BLaER1 (cell line): ENCODE measurements around the gene KLK6.

Experiments
- H3K27ac ChIP-seq: shearing (Covaris generic); formaldehyde crosslinking; 2 replicates; pipeline ENCODE4 v1.8.1; 2022
- H3K27me3 ChIP-seq: shearing (Covaris generic); formaldehyde crosslinking; 2 replicates; pipeline ENCODE4 v1.8.1; 2022
- H3K36me3 ChIP-seq: shearing (Covaris generic); formaldehyde crosslinking; 2 replicates; pipeline ENCODE4 v1.8.1; 2022
- H3K4me1 ChIP-seq: shearing (Covaris generic); formaldehyde crosslinking; 2 replicates; pipeline ENCODE4 v1.8.1; 2022
- H3K4me2 ChIP-seq: shearing (Covaris generic); formaldehyde crosslinking; 2 replicates; pipeline ENCODE4 v1.8.1; 2022
- H3K4me3 ChIP-seq: shearing (Covaris generic); formaldehyde crosslinking; 2 replicates; pipeline ENCODE4 v1.8.1; 2022
- H3K9ac ChIP-seq: shearing (Covaris generic); formaldehyde crosslinking; 2 replicates; pipeline ENCODE4 v1.8.1; 2022
- H3K9me3 ChIP-seq: shearing (Covaris generic); formaldehyde crosslinking; 2 replicates; pipeline ENCODE4 v1.8.1; 2022
- H4K20me1 ChIP-seq: shearing (Covaris generic); formaldehyde crosslinking; 2 replicates; pipeline ENCODE4 v1.8.1; 2022
- Cebpa-rat ChIP-seq: shearing (Covaris generic); IDR thresholded peaks from 2 replicates; pipeline ENCODE4 v1.8.1; 2022

Gene KLK6

GRCh38 chr19:50912727-50913716, 56.4 kb downstream of the KLK6 start:
- H3K4me3 ChIP-seq, result no peak overlapping the region
- no peak overlapping the region for H3K27ac ChIP-seq
- no peaks in the 10 kb centered on the region; the same call in 1 of the 2 replicates for H4K20me1 ChIP-seq
- peaks cover 54% of the 10 kb centered on the region for H3K27me3 ChIP-seq
- no peaks in the 10 kb centered on the region for H3K36me3 ChIP-seq
- no peak for TF ChIP-seq Cebpa-rat
- H3K4me2 ChIP-seq, result no peak overlapping the region
- 0 out of 2 replicates have a peak, but pooled peaks cover 7% of the 10 kb centered on the region for H3K4me1 ChIP-seq
- no peak overlapping the region for H3K9ac ChIP-seq
- no peaks in the 10 kb centered on the region for H3K9me3 ChIP-seq

- no peaks in the 10 kb centered on the region for H3K36me3 ChIP-seq
- H3K9me3 ChIP-seq, result no peaks in the 10 kb centered on the region
- H3K4me1 ChIP-seq, result 0 out of 2 replicates have a peak, but pooled peaks cover 7% of the 10 kb centered on the region
- no peak overlapping the region for H3K27ac ChIP-seq
- H3K9ac ChIP-seq, result no peak overlapping the region
- H3K4me2 ChIP-seq, result no peak overlapping the region
- H4K20me1 ChIP-seq, result no peaks in the 10 kb centered on the region; the same call in 1 of the 2 replicates
- no peak for TF ChIP-seq Cebpa-rat
- H3K27me3 ChIP-seq, result peaks cover 54% of the 10 kb centered on the region
- no peak overlapping the region for H3K4me3 ChIP-seq
Observed at GRCh38 chr19:50912102-50912599, 57.2 kb downstream of the KLK6 start.

- 0 out of 2 replicates have a peak, but pooled peaks cover 7% of the 10 kb centered on the region for H3K4me1 ChIP-seq
- no peaks in the 10 kb centered on the region for H3K36me3 ChIP-seq
- no peak within 1 kb of the TSS for H3K4me2 ChIP-seq
- no peak within 1 kb of the TSS for H3K9ac ChIP-seq
- H3K4me3 ChIP-seq, result no peak within 1 kb of the TSS
- no peaks in the 10 kb centered on the region; the same call in 1 of the 2 replicates for H4K20me1 ChIP-seq
- no peak for TF ChIP-seq Cebpa-rat
- peaks cover 54% of the 10 kb centered on the region for H3K27me3 ChIP-seq
- H3K9me3 ChIP-seq, result no peaks in the 10 kb centered on the region
- no peak within 1 kb of the TSS for H3K27ac ChIP-seq
Observed at GRCh38 chr19:50911206-50912101, 57.9 kb downstream of the KLK6 start, which contains the start of gene KLK4. Gene KLK4 (minus strand): TSS chr19:50911395. CDS start chr19:50910738, 657 bp downstream.

GRCh38 chr19:50910722-50911121, 58.7 kb downstream of the KLK6 start:
- Histone ChIP-seq H3K4me2 (no peak overlapping the region), H3K27ac (no peak overlapping the region), H4K20me1 (no peaks in the 10 kb centered on the region; the same call in 1 of the 2 replicates), H3K4me3 (no peak overlapping the region), H3K9me3 (no peaks in the 10 kb centered on the region), H3K4me1 (0 out of 2 replicates have a peak, but pooled peaks cover 7% of the 10 kb centered on the region), H3K36me3 (no peaks in the 10 kb centered on the region), H3K27me3 (peaks cover 54% of the 10 kb centered on the region), H3K9ac (no peak overlapping the region)
- TF ChIP-seq Cebpa-rat, result no peak

GRCh38 chr19:50909240-50910070, 59.9 kb downstream of the KLK6 start:
- Histone ChIP-seq H3K27ac (no peak overlapping the region), H3K27me3 (peaks cover 47% of the 10 kb centered on the region), H4K20me1 (no peaks in the 10 kb centered on the region; the same call in 1 of the 2 replicates), H3K4me2 (peak overlapping the region; percentile 39), H3K36me3 (no peaks in the 10 kb centered on the region), H3K9me3 (no peaks in the 10 kb centered on the region), H3K4me1 (0 out of 2 replicates have a peak, but pooled peaks cover 7% of the 10 kb centered on the region), H3K4me3 (peak overlapping the region; percentile 40; the same call in 1 of the 2 replicates), H3K9ac (no peak overlapping the region)
- no peak for TF ChIP-seq Cebpa-rat
